Mesendoderm (in vitro differentiated cells): ENCODE data around the gene RRAD.

Experiments used
- DNase-seq: peaks from one replicate; pipeline ENCODE4 v3.0.0; 2013
- H2AK5ac ChIP-seq: 2 replicates; pipeline ENCODE4 v1.6.1; 2013; ENCODE audit warnings: low read length, inconsistent platforms
- H2BK120ac ChIP-seq: 2 replicates; pipeline ENCODE4 v1.6.1; 2013; ENCODE audit warnings: low read depth, mild to moderate bottlenecking, low read length, moderate library complexity, mixed read lengths
- H2BK15ac ChIP-seq: replicated peaks from 2 replicates; pipeline ENCODE4 v1.6.1; 2013; ENCODE audit warnings: low read depth, mild to moderate bottlenecking, moderate library complexity
- H2BK5ac ChIP-seq: 2 replicates; pipeline ENCODE4 v1.6.1; 2013; ENCODE audit warnings: low read length, inconsistent platforms
- H3K18ac ChIP-seq: 2 replicates; pipeline ENCODE4 v1.6.1; 2013; ENCODE audit warnings: mild to moderate bottlenecking, low read length, mixed read lengths
- H3K23ac ChIP-seq: one replicate; pipeline ENCODE4 v1.6.1; 2013; ENCODE audit warnings: low read length
- H3K27ac ChIP-seq: 2 replicates; pipeline ENCODE4 v1.5.1; 2013; ENCODE audit warnings: low read depth, mild to moderate bottlenecking, inconsistent platforms, low read length, moderate library complexity
- H3K27me3 ChIP-seq: 2 replicates; pipeline ENCODE4 v1.6.1; 2013; ENCODE audit warnings: low read length, control low read depth, mild to moderate bottlenecking, inconsistent platforms; ENCODE audit not compliant: insufficient read depth, poor library complexity
- H3K36me3 ChIP-seq: 2 replicates; pipeline ENCODE4 v1.6.1; 2013; ENCODE audit warnings: low read length, inconsistent platforms; ENCODE audit not compliant: control insufficient read depth, insufficient read depth
- H3K4ac ChIP-seq: one replicate; pipeline ENCODE4 v1.6.1; 2013; ENCODE audit warnings: low read depth, mild to moderate bottlenecking, low read length, moderate library complexity
- H3K4me1 ChIP-seq: 2 replicates; pipeline ENCODE4 v1.6.1; 2013; ENCODE audit warnings: low read depth, low read length, inconsistent platforms; ENCODE audit not compliant: control insufficient read depth
- H3K4me2 ChIP-seq: 2 replicates; pipeline ENCODE4 v1.6.1; 2013; ENCODE audit warnings: low read length
- H3K4me3 ChIP-seq: 2 replicates; pipeline ENCODE4 v1.5.1; 2013; ENCODE audit warnings: mild to moderate bottlenecking, low read length
- H3K56ac ChIP-seq: one replicate; pipeline ENCODE4 v1.6.1; 2013; ENCODE audit warnings: low read length
- H3K79me1 ChIP-seq: 2 replicates; pipeline ENCODE4 v1.6.1; 2013; ENCODE audit warnings: low read length, inconsistent platforms
- H3K79me2 ChIP-seq: 2 replicates; pipeline ENCODE4 v1.6.1; 2013; ENCODE audit warnings: mild to moderate bottlenecking, low read length; ENCODE audit not compliant: control insufficient read depth, insufficient read depth
- H3K9ac ChIP-seq: 2 replicates; pipeline ENCODE4 v1.6.1; 2013; ENCODE audit warnings: low read length, inconsistent platforms
- H4K5ac ChIP-seq: one replicate; pipeline ENCODE4 v1.6.1; 2013; ENCODE audit warnings: low read length
- H4K8ac ChIP-seq: one replicate; pipeline ENCODE4 v1.6.1; 2013; ENCODE audit warnings: low read depth, mild to moderate bottlenecking, control low read depth, low read length, moderate library complexity
- WGBS: extraction: QIAGEN DNeasy Blood & Tissue Kit; methylation state at CpG from one replicate; pipeline ENCODE4 v1.1.7; 2013; ENCODE audit warnings: low lambda C conversion rate, missing lambda C conversion rate; ENCODE audit not compliant: insufficient coverage; ENCODE audit errors: extremely low coverage; 5-methylcytosine and 5-hydroxymethylcytosine counted together

Gene RRAD

DNA sequence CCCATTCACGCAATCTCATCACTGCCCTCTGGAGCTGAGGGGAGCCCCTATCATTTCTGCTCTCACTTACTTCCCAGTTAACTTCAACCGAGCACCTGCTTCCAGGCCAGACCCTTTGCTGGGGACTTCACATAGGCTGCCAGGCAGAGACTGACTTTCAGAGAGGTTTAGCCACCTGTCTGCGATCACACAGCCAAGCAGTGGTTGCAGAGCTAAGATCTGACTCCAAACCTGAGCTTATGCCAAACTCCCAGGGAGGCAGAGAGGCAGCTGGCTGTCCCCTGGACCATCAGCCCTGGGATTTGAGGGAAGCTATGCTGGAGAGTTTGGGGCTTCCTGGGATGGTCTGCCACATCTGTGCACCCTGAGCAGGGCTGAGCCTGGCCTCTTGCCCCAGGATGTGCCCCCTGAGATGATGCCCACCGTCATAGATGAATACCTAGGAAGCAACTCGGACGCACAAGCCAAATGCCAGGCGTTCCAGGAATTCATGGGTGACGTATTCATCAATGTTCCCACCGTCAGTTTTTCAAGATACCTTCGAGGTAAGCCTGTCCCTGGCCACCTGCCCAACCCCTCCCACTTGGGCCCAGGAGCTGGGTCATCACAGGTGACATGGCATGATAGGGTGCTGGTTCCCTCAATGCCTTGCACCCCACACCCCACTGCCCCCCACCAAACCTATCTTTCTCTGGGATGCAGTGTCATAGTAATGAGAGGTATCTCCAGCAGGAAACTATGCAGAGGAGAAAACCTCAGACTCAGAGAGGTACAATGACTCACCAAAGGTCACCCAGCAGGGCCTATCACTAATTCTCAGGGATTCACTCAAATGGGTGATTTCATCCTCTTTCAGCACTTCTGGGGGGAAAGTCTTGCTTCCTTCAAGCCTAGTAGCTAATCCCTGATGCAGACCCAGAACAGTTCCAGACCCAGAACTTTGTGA lies 45.7 kb upstream of the RRAD start:
- H3K36me3 ChIP-seq: no peaks in the 10 kb centered on the region
- H3K56ac ChIP-seq: no peak overlapping the region
- no peaks in the 10 kb centered on the region for H3K27me3 ChIP-seq
- no peak overlapping the region for H3K4me2 ChIP-seq
- H4K8ac ChIP-seq: no peak overlapping the region
- H3K4ac ChIP-seq: no peak overlapping the region
- H3K79me1 ChIP-seq: no peaks in the 10 kb centered on the region
- no peak overlapping the region for H2BK5ac ChIP-seq
- H3K4me3 ChIP-seq: no peak overlapping the region
- H3K4me1 ChIP-seq: no peaks in the 10 kb centered on the region
- no CpG with 5 or more reads among the region's 10 CpGs for WGBS
- H3K79me2 ChIP-seq: no peaks in the 10 kb centered on the region
- no peak overlapping the region for H2AK5ac ChIP-seq
- H4K5ac ChIP-seq: no peak overlapping the region
- H2BK15ac ChIP-seq: no peak overlapping the region
- no peak for DNase-seq
- H3K9ac ChIP-seq: no peak overlapping the region
- no peak overlapping the region for H2BK120ac ChIP-seq
- H3K27ac ChIP-seq: no peak overlapping the region
- no peak overlapping the region for H3K23ac ChIP-seq
- H3K18ac ChIP-seq: no peak overlapping the region

DNA sequence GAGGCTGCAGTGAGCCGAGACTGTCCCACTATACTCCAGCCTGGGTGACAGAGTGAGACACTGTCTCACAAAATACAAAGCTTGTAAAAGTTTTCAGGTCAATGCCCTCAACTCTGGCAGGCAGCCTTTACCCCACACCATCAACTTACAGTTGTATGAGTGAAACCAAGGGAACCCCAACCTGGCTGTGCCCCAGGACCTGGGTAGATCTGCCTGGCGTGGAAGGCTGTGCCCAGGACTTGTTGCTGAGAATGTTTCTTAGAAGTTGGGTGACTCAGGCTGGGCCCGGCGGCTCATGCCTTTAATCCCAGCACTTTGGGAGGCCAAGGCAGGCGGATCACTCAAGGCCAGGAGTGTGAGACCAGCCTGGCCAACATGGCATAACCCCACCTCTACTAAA lies 43.5 kb upstream of the RRAD start:
- H3K9ac ChIP-seq: no peak overlapping the region
- H2BK5ac ChIP-seq: no peak overlapping the region
- H3K36me3 ChIP-seq: no peaks in the 10 kb centered on the region
- no peak overlapping the region for H4K5ac ChIP-seq
- no peak overlapping the region for H3K4ac ChIP-seq
- no peak overlapping the region for H3K56ac ChIP-seq
- no peak overlapping the region for H3K4me3 ChIP-seq
- H3K4me2 ChIP-seq: no peak overlapping the region
- no peak overlapping the region for H4K8ac ChIP-seq
- no peaks in the 10 kb centered on the region for H3K79me1 ChIP-seq
- H3K4me1 ChIP-seq: no peaks in the 10 kb centered on the region
- no peak overlapping the region for H3K23ac ChIP-seq
- no peaks in the 10 kb centered on the region for H3K79me2 ChIP-seq
- no peak overlapping the region for H2BK15ac ChIP-seq
- no peak overlapping the region for H2AK5ac ChIP-seq
- no peak overlapping the region for H2BK120ac ChIP-seq
- WGBS: no CpG with 5 or more reads among the region's 5 CpGs
- DNase-seq: no peak
- H3K27me3 ChIP-seq: no peaks in the 10 kb centered on the region
- H3K27ac ChIP-seq: no peak overlapping the region
- H3K18ac ChIP-seq: no peak overlapping the region

DNA sequence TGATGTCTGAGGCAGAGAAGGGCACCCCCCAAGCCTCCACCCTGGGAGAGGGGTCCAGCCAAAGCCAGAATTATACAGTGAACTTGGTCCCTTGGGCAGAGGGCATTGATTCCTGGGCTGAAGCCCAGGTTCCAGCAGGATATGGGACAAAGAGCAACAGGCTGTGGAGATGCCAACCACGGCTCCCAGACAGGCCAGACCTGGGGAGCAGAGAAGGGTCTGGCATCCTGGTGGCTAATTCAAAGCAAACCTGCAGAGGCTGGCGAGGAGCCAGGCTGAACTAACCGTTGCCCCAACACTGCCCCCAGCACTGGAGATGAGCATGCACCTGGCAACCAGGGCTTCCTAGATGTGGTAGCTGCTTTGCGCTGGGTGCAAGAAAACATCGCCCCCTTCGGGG lies 38.7 kb upstream of the RRAD start:
- no peak overlapping the region for H3K56ac ChIP-seq
- no peaks in the 10 kb centered on the region for H3K27me3 ChIP-seq
- H3K4me3 ChIP-seq: no peak overlapping the region
- H2BK5ac ChIP-seq: no peak overlapping the region
- H3K4me1 ChIP-seq: no peaks in the 10 kb centered on the region
- no peak overlapping the region for H2AK5ac ChIP-seq
- H3K9ac ChIP-seq: no peak overlapping the region
- WGBS: no CpG with 5 or more reads among the region's 6 CpGs
- H3K79me2 ChIP-seq: no peaks in the 10 kb centered on the region
- no peak overlapping the region for H4K5ac ChIP-seq
- no peak overlapping the region for H4K8ac ChIP-seq
- no peak overlapping the region for H3K4me2 ChIP-seq
- H3K27ac ChIP-seq: no peak overlapping the region
- H3K23ac ChIP-seq: no peak overlapping the region
- H3K79me1 ChIP-seq: no peaks in the 10 kb centered on the region
- H3K18ac ChIP-seq: no peak overlapping the region
- no peak overlapping the region for H2BK120ac ChIP-seq
- H2BK15ac ChIP-seq: no peak overlapping the region
- H3K4ac ChIP-seq: no peak overlapping the region
- DNase-seq: no peak
- H3K36me3 ChIP-seq: no peaks in the 10 kb centered on the region

DNA sequence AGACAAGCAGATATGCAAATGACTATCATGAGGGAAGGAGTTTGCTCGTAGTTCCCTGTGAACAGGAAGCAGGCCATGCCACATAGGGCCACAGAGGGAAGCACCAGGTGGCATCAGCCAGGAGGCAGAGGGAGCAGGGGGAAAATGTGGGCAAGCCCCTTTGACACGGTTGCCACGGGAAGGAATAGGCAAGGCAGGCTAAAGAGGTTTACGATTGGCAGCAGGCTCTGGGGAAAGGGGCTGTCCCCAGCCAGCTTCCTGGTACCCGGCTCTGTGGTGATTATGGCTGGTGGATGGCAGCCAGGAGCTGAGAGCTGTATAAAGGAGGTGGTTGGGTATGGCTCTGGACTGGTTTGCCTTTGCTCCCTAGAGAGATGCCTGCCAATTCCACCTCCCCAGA lies 36.6 kb upstream of the RRAD start:
- no peak overlapping the region for H3K27ac ChIP-seq
- no peak overlapping the region for H3K4me2 ChIP-seq
- H3K79me2 ChIP-seq: no peaks in the 10 kb centered on the region
- H2AK5ac ChIP-seq: no peak overlapping the region
- no peak overlapping the region for H3K4me3 ChIP-seq
- no peak overlapping the region for H4K5ac ChIP-seq
- no peaks in the 10 kb centered on the region for H3K36me3 ChIP-seq
- no peaks in the 10 kb centered on the region for H3K79me1 ChIP-seq
- H2BK15ac ChIP-seq: no peak overlapping the region
- H3K9ac ChIP-seq: no peak overlapping the region
- no peak overlapping the region for H3K23ac ChIP-seq
- H3K4ac ChIP-seq: no peak overlapping the region
- no peak overlapping the region for H2BK5ac ChIP-seq
- H3K56ac ChIP-seq: no peak overlapping the region
- no peak overlapping the region for H3K18ac ChIP-seq
- no peak overlapping the region for H2BK120ac ChIP-seq
- no peaks in the 10 kb centered on the region for H3K4me1 ChIP-seq
- no peak overlapping the region for H4K8ac ChIP-seq
- WGBS: no CpG with 5 or more reads among the region's 5 CpGs
- no peaks in the 10 kb centered on the region for H3K27me3 ChIP-seq
- no peak for DNase-seq

- H3K4me2 ChIP-seq: no peak within 1 kb of the TSS
- no peak within 1 kb of the TSS for H2BK5ac ChIP-seq
- H2BK120ac ChIP-seq: no peak within 1 kb of the TSS
- no peaks in the 10 kb centered on the region for H3K4me1 ChIP-seq
- H3K36me3 ChIP-seq: no peaks in the 10 kb centered on the region
- H4K5ac ChIP-seq: no peak within 1 kb of the TSS
- DNase-seq: peak; percentile 94
- H3K27ac ChIP-seq: no peak within 1 kb of the TSS
- no peak within 1 kb of the TSS for H4K8ac ChIP-seq
- H3K18ac ChIP-seq: no peak within 1 kb of the TSS
- no peak within 1 kb of the TSS for H2BK15ac ChIP-seq
- H3K27me3 ChIP-seq: no peaks in the 10 kb centered on the region
- H3K4me3 ChIP-seq: no peak within 1 kb of the TSS
- no peak within 1 kb of the TSS for H3K23ac ChIP-seq
- H3K4ac ChIP-seq: no peak within 1 kb of the TSS
- WGBS: no CpG with 5 or more reads among the region's 16 CpGs
- no peaks in the 10 kb centered on the region for H3K79me1 ChIP-seq
- peak within 1 kb of the TSS; percentile 73 for H3K56ac ChIP-seq
- no peaks in the 10 kb centered on the region for H3K79me2 ChIP-seq
- no peak within 1 kb of the TSS for H2AK5ac ChIP-seq
- H3K9ac ChIP-seq: peak within 1 kb of the TSS; percentile 41
These were observed 35.9 kb upstream of the RRAD start, which contains the start of gene CES3 for GRCh38 chr16:66961065-66961744. TSS of gene CES3 (plus strand) at chr16:66961266. CDS start at chr16:66961308, 42 bp downstream.
